Erythroblast (primary cell): Measurements from ENCODE around the gene KITLG.

Experiments used
- GATA1 ChIP-seq: IDR thresholded peaks from 2 replicates; pipeline ENCODE4 v1.6.1; 2011; ENCODE audit warnings: low read depth, mild to moderate bottlenecking, control low read depth, low read length, moderate library complexity
- POLR2A ChIP-seq: IDR thresholded peaks from 2 replicates; pipeline ENCODE4 v1.6.1; 2011; ENCODE audit warnings: mild to moderate bottlenecking, low read length

- no peak for TF ChIP-seq POLR2A
- no peak for TF ChIP-seq GATA1
These were observed at the start of gene KITLG for GRCh38 chr12:88580051-88580871.
